SU-DHL-6 (cell line): Measurements from ENCODE around the gene TMA16.

Experiments used
- H2AFZ ChIP-seq: fragments of 200-600 bp; sonication (generic); 2 replicates; pipeline ENCODE4 v1.6.1; 2014; ENCODE audit warnings: low read depth, mild to moderate bottlenecking, moderate library complexity, mixed read lengths, antibody characterized with exemption, low read length; ENCODE audit not compliant: severe bottlenecking
- H3F3A ChIP-seq: fragments of 200-600 bp; shearing (Covaris generic); 2 replicates; pipeline ENCODE4 v1.6.0; 2016; ENCODE audit warnings: antibody characterized with exemption, mild to moderate bottlenecking; ENCODE audit not compliant: insufficient read depth
- H3K27ac ChIP-seq: fragments of 200-600 bp; sonication (generic); 2 replicates; pipeline ENCODE4 v1.5.1; 2016; ENCODE audit warnings: low read depth, mild to moderate bottlenecking, low read length, moderate library complexity, mixed read lengths
- H3K27me3 ChIP-seq: fragments of 200-600 bp; sonication (generic), shearing (Covaris generic); 2 replicates; pipeline ENCODE4 v1.6.0; 2014; ENCODE audit warnings: mild to moderate bottlenecking, low read length
- H3K36me3 ChIP-seq: fragments of 200-600 bp; sonication (generic); 2 replicates; pipeline ENCODE4 v1.6.1; 2014; ENCODE audit warnings: mild to moderate bottlenecking, low read length, mixed read lengths
- H3K4me2 ChIP-seq: fragments of 300-600, 200-600 bp; shearing (Covaris generic), sonication (generic); 2 replicates; pipeline ENCODE4 v1.6.0; 2014; ENCODE audit warnings: low read length, low read depth, mild to moderate bottlenecking; ENCODE audit not compliant: poor library complexity, severe bottlenecking
- H3K4me3 ChIP-seq: fragments of 200-600 bp; sonication (generic); 2 replicates; pipeline ENCODE4 v1.5.1; 2014; ENCODE audit warnings: antibody characterized with exemption, low read length, mild to moderate bottlenecking, mixed read lengths; ENCODE audit not compliant: insufficient read depth, poor library complexity, severe bottlenecking
- H3K79me2 ChIP-seq: fragments of 200-600 bp; sonication (generic); 2 replicates; pipeline ENCODE4 v1.6.1; 2014; ENCODE audit warnings: mild to moderate bottlenecking, low read length, moderate library complexity; ENCODE audit not compliant: insufficient read depth
- H3K9ac ChIP-seq: fragments of 200-600 bp; sonication (generic); 2 replicates; pipeline ENCODE4 v1.7.0; 2014; ENCODE audit warnings: mild to moderate bottlenecking, low read length
- H3K9me2 ChIP-seq: fragments of 200-600 bp; sonication (generic); replicated peaks from 2 replicates; pipeline ENCODE4 v1.6.1; 2014; ENCODE audit warnings: low read length; ENCODE audit not compliant: insufficient read depth
- H3K9me3 ChIP-seq: fragments of 200-600 bp; sonication (generic); 2 replicates; pipeline ENCODE4 v1.6.1; 2014; ENCODE audit warnings: low read length, mixed read lengths; ENCODE audit not compliant: insufficient read depth
- H4K20me1 ChIP-seq: fragments of 200-600 bp; sonication (generic); 2 replicates; pipeline ENCODE4 v1.6.1; 2014; ENCODE audit warnings: low read depth, mild to moderate bottlenecking, antibody characterized with exemption, low read length, moderate library complexity, mixed read lengths
- CTCF ChIP-seq: fragments of 200-600 bp; sonication (generic); IDR thresholded peaks from one replicate; pipeline ENCODE4 v1.5.1; 2017; ENCODE audit warnings: antibody characterized with exemption, mild to moderate bottlenecking, low read length, moderate library complexity; ENCODE audit not compliant: insufficient read depth, poor library complexity, severe bottlenecking
- EZH2phosphoT487 ChIP-seq: fragments of 200-600 bp; sonication (generic), shearing (Covaris generic); conservative IDR thresholded peaks from 2 replicates; pipeline ENCODE4 v1.6.1; 2018; ENCODE audit warnings: mild to moderate bottlenecking, antibody characterized with exemption, low read length, moderate library complexity, mixed read lengths

The TMA16 gene

GRCh38 chr4:163566257-163566796 lies 71.8 kb downstream of the TMA16 start:
- TF ChIP-seq EZH2phosphoT487 (no peak), CTCF (no peak)
- Histone ChIP-seq H3K4me2 (no peak overlapping the region), H2AFZ (no peak overlapping the region), H4K20me1 (no peaks in the 10 kb centered on the region), H3K9ac (no peak overlapping the region), H3K4me3 (no peak overlapping the region), H3K9me2 (no peaks in the 10 kb centered on the region), H3K36me3 (no peaks in the 10 kb centered on the region), H3K27ac (no peak overlapping the region), H3K79me2 (no peaks in the 10 kb centered on the region), H3F3A (no peaks in the 10 kb centered on the region), H3K9me3 (no peaks in the 10 kb centered on the region), H3K27me3 (no peaks in the 10 kb centered on the region)

DNA sequence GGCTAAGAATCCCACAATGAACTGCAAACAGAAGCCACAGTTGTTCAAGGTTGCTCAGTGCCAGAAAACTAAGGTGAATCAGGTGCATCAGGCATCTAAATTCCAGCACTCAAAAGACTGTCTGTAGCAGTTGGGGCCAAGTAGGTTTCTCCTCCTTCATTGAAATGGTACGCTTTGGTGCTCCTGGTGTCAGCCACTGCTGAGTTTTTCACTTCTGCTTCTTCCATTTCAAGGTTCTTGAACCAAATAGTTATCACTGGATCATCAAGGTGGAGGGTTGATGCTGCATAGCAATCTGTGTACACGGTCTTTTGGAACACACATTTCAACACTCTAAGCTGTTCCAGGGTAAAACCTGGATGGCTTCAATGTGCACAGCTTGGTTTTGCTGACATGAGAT lies 74.4 kb downstream of the TMA16 start:
- no peaks in the 10 kb centered on the region for H3K9me2 ChIP-seq
- no peaks in the 10 kb centered on the region for H3K9me3 ChIP-seq
- no peaks in the 10 kb centered on the region for H3F3A ChIP-seq
- no peak for TF ChIP-seq EZH2phosphoT487
- TF ChIP-seq CTCF = no peak
- no peak overlapping the region for H3K27ac ChIP-seq
- H3K9ac ChIP-seq = no peak overlapping the region
- H3K79me2 ChIP-seq = no peaks in the 10 kb centered on the region
- H2AFZ ChIP-seq = no peak overlapping the region
- no peaks in the 10 kb centered on the region for H3K36me3 ChIP-seq
- H3K4me3 ChIP-seq = no peak overlapping the region
- no peaks in the 10 kb centered on the region for H4K20me1 ChIP-seq
- no peaks in the 10 kb centered on the region for H3K27me3 ChIP-seq
- H3K4me2 ChIP-seq = no peak overlapping the region
